OCI-LY3 (cell line): Measurements from ENCODE around the gene TOB1.

Source experiments
- H2AFZ ChIP-seq: fragments of 200-600, 300-600 bp; shearing (Covaris generic); 2 replicates; pipeline ENCODE4 v1.6.0; 2014; ENCODE audit warnings: antibody characterized with exemption, low read depth, low read length
- H3K27ac ChIP-seq: fragments of 200-600, 300-600 bp; sonication (generic); 2 replicates; pipeline ENCODE4 v1.5.1; 2014; ENCODE audit warnings: mild to moderate bottlenecking, low read length, moderate library complexity, mixed read lengths
- H3K27me3 ChIP-seq: fragments of 200-600, 300-600 bp; sonication (generic); 2 replicates; pipeline ENCODE4 v1.6.1; 2014; ENCODE audit warnings: low read depth, low read length, mixed read lengths
- H3K36me3 ChIP-seq: fragments of 200-600, 300-600 bp; sonication (generic); replicated peaks from 2 replicates; pipeline ENCODE3; 2014; ENCODE audit warnings: low read depth, low read length, mixed read lengths
- H3K4me1 ChIP-seq: fragments of 300-600, 200-600 bp; sonication (generic); 2 replicates; pipeline ENCODE4 v1.6.1; 2014; ENCODE audit warnings: low read length, mixed read lengths
- H3K4me2 ChIP-seq: fragments of 200-600, 300-600 bp; sonication (generic); 2 replicates; pipeline ENCODE4 v1.6.1; 2014; ENCODE audit warnings: low read length, mixed read lengths
- H3K4me3 ChIP-seq: fragments of 300-600, 200-600 bp; sonication (generic); 2 replicates; pipeline ENCODE4 v1.5.1; 2014; ENCODE audit warnings: antibody characterized with exemption, mild to moderate bottlenecking, low read length, moderate library complexity
- H3K79me2 ChIP-seq: fragments of 300-600, 200-600 bp; shearing (Covaris generic); 2 replicates; pipeline ENCODE4 v1.6.1; 2014; ENCODE audit warnings: mild to moderate bottlenecking, low read length, mixed read lengths
- H3K9ac ChIP-seq: fragments of 300-600, 200-600 bp; shearing (Covaris generic); 2 replicates; pipeline ENCODE4 v1.6.0; 2014; ENCODE audit warnings: mild to moderate bottlenecking, low read length, moderate library complexity
- H3K9me3 ChIP-seq: fragments of 200-600, 300-600 bp; shearing (Covaris generic); 2 replicates; pipeline ENCODE4 v1.6.1; 2014; ENCODE audit warnings: low read length, mixed read lengths; ENCODE audit not compliant: insufficient read depth
- H4K20me1 ChIP-seq: fragments of 200-600, 300-600 bp; sonication (generic); 2 replicates; pipeline ENCODE4 v1.6.1; 2016; ENCODE audit warnings: low read length, mixed read lengths; ENCODE audit not compliant: insufficient read depth
- CTCF ChIP-seq: fragments of 200-600, 300-600 bp; sonication (generic); IDR thresholded peaks from 2 replicates; pipeline ENCODE4 v1.5.1; 2014; ENCODE audit warnings: antibody characterized with exemption, low read length, low read depth
- EZH2phosphoT487 ChIP-seq: fragments of 200-600 bp; shearing (Covaris generic); IDR thresholded peaks from 2 replicates; pipeline ENCODE4 v1.6.1; 2018; ENCODE audit warnings: antibody characterized with exemption, mixed run types, low read depth

TOB1 gene

GRCh38 chr17:50866261-50866949, at the start of gene TOB1:
TSS of gene TOB1 (minus strand) at chr17:50866354. CDS start at chr17:50864017, 2,337 bp downstream.
- TF ChIP-seq CTCF (no peak), EZH2phosphoT487 (no peak)
- Histone ChIP-seq H3K27me3 (no peaks in the 10 kb centered on the region), H3K9ac (peak within 1 kb of the TSS; percentile 100), H3K4me1 (peaks cover 16% of the 10 kb centered on the region), H3K4me2 (peak within 1 kb of the TSS; percentile 91), H3K79me2 (peaks cover 32% of the 10 kb centered on the region), H4K20me1 (peaks cover 19% of the 10 kb centered on the region), H3K36me3 (peaks cover 15% of the 10 kb centered on the region), H2AFZ (peak within 1 kb of the TSS; percentile 96), H3K4me3 (peak within 1 kb of the TSS; percentile 92), H3K9me3 (no peaks in the 10 kb centered on the region), H3K27ac (peak within 1 kb of the TSS; percentile 98)

- Histone ChIP-seq H3K79me2 (0 out of 2 replicates have a peak, but pooled peaks cover 6% of the 10 kb centered on the region), H3K4me2 (no peak overlapping the region), H3K27ac (no peak overlapping the region), H3K4me3 (no peak overlapping the region), H2AFZ (no peak overlapping the region), H3K27me3 (no peaks in the 10 kb centered on the region), H3K9ac (no peak overlapping the region), H4K20me1 (no peaks in the 10 kb centered on the region), H3K36me3 (no peaks in the 10 kb centered on the region), H3K4me1 (peaks cover 44% of the 10 kb centered on the region), H3K9me3 (no peaks in the 10 kb centered on the region)
- TF ChIP-seq EZH2phosphoT487 (no peak), CTCF (no peak)
Observed at GRCh38 chr17:50914505-50915063, 48.4 kb upstream of the TOB1 start.

GRCh38 chr17:50913120-50913519, 47.0 kb upstream of the TOB1 start:
- H3K4me1 ChIP-seq, result peaks cover 30% of the 10 kb centered on the region
- no peak overlapping the region for H2AFZ ChIP-seq
- no peak overlapping the region for H3K27ac ChIP-seq
- H3K4me2 ChIP-seq, result no peak overlapping the region
- no peaks in the 10 kb centered on the region for H3K9me3 ChIP-seq
- no peaks in the 10 kb centered on the region for H4K20me1 ChIP-seq
- H3K79me2 ChIP-seq, result 0 out of 2 replicates have a peak, but pooled peaks cover 6% of the 10 kb centered on the region
- H3K36me3 ChIP-seq, result no peaks in the 10 kb centered on the region
- H3K27me3 ChIP-seq, result no peaks in the 10 kb centered on the region
- TF ChIP-seq CTCF (no peak), EZH2phosphoT487 (no peak)
- no peak overlapping the region for H3K9ac ChIP-seq
- H3K4me3 ChIP-seq, result no peak overlapping the region

- no peak overlapping the region for H3K9ac ChIP-seq
- no peaks in the 10 kb centered on the region for H3K27me3 ChIP-seq
- no peaks in the 10 kb centered on the region for H3K9me3 ChIP-seq
- no peaks in the 10 kb centered on the region for H3K36me3 ChIP-seq
- no peaks in the 10 kb centered on the region for H4K20me1 ChIP-seq
- H3K79me2 ChIP-seq, result no peaks in the 10 kb centered on the region
- H3K4me1 ChIP-seq, result peaks cover 17% of the 10 kb centered on the region
- no peak overlapping the region for H3K27ac ChIP-seq
- TF ChIP-seq CTCF (no peak), EZH2phosphoT487 (no peak)
- no peak overlapping the region for H2AFZ ChIP-seq
- no peak overlapping the region for H3K4me2 ChIP-seq
- no peak overlapping the region for H3K4me3 ChIP-seq
Observed at GRCh38 chr17:50911890-50912289, 45.7 kb upstream of the TOB1 start.
